Neuron (in vitro differentiated cells): ENCODE results near the gene VPREB3.
"Not testable (repeated sequence)": the region's sequence is repeated elsewhere in the genome, so short reads cannot be mapped to it uniquely, and the experiment has no call there.

Experiments
- H2AFZ ChIP-seq: one replicate; pipeline ENCODE4 v1.6.1; 2013; ENCODE audit warnings: low read depth, mild to moderate bottlenecking, inconsistent platforms, low read length, moderate library complexity
- H3K27me3 ChIP-seq: one replicate; pipeline ENCODE4 v1.6.1; 2013; ENCODE audit warnings: low read length; ENCODE audit not compliant: insufficient read depth
- H3K36me3 ChIP-seq: one replicate; pipeline ENCODE4 v1.6.1; 2013; ENCODE audit warnings: low read length; ENCODE audit not compliant: insufficient read depth
- H3K4me1 ChIP-seq: one replicate; pipeline ENCODE4 v1.6.1; 2013; ENCODE audit warnings: low read length; ENCODE audit not compliant: insufficient read depth
- H3K4me3 ChIP-seq: 2 replicates; pipeline ENCODE4 v1.5.1; 2013; ENCODE audit warnings: mild to moderate bottlenecking, low read length, moderate library complexity
- H3K9me3 ChIP-seq: one replicate; pipeline ENCODE4 v1.6.1; 2013; ENCODE audit warnings: low read length

VPREB3 gene

GRCh38 chr22:23752090-23752691 lies 2.0 kb downstream of the VPREB3 start:
- Histone ChIP-seq H3K36me3 (no peaks in the 10 kb centered on the region), H2AFZ (no peak overlapping the region), H3K4me1 (peaks cover 14% of the 10 kb centered on the region), H3K9me3 (no peaks in the 10 kb centered on the region), H3K27me3 (no peaks in the 10 kb centered on the region), H3K4me3 (no peak overlapping the region)

- H3K4me1 ChIP-seq, result peaks cover 14% of the 10 kb centered on the region
Measured at GRCh38 chr22:23751441-23751996, 2.7 kb downstream of the VPREB3 start.

GRCh38 chr22:23750714-23751440 lies 3.3 kb downstream of the VPREB3 start, which contains the start of gene ZNF70:
Gene ZNF70 (minus strand): TSS chr22:23751112. CDS start chr22:23745140, 5,972 bp downstream.
- H2AFZ ChIP-seq, result peak within 1 kb of the TSS; percentile 70
- peak within 1 kb of the TSS; percentile 97 for H3K4me3 ChIP-seq
- H3K9me3 ChIP-seq, result no peaks in the 10 kb centered on the region
- H3K4me1 ChIP-seq, result peaks cover 14% of the 10 kb centered on the region
- no peaks in the 10 kb centered on the region for H3K27me3 ChIP-seq
- peaks cover under 1% of the 10 kb centered on the region for H3K36me3 ChIP-seq

More at GRCh38 chr22:23751441-23751996, 2.7 kb downstream of the VPREB3 start:
- Histone ChIP-seq H3K9me3 (no peaks in the 10 kb centered on the region), H2AFZ (peak overlapping the region; percentile 70), H3K4me3 (peak overlapping the region; percentile 97), H3K36me3 (no peaks in the 10 kb centered on the region), H3K27me3 (no peaks in the 10 kb centered on the region)

GRCh38 chr22:23750367-23750713 lies 3.9 kb downstream of the VPREB3 start:
- peaks cover 14% of the 10 kb centered on the region for H3K4me1 ChIP-seq
- peak overlapping the region; percentile 70 for H2AFZ ChIP-seq
- no peaks in the 10 kb centered on the region for H3K27me3 ChIP-seq
- peaks cover 4% of the 10 kb centered on the region for H3K36me3 ChIP-seq
- no peaks in the 10 kb centered on the region for H3K9me3 ChIP-seq
- peak overlapping the region; percentile 97 for H3K4me3 ChIP-seq

GRCh38 chr22:23749841-23750301 lies 4.4 kb downstream of the VPREB3 start:
- no peaks in the 10 kb centered on the region for H3K27me3 ChIP-seq
- H3K4me1 ChIP-seq, result peaks cover 14% of the 10 kb centered on the region
- peak overlapping the region; percentile 97 for H3K4me3 ChIP-seq
- H3K9me3 ChIP-seq, result no peaks in the 10 kb centered on the region
- peaks cover 8% of the 10 kb centered on the region for H3K36me3 ChIP-seq
- H2AFZ ChIP-seq, result peak overlapping the region; percentile 70

GRCh38 chr22:23745791-23746190 lies 8.4 kb downstream of the VPREB3 start:
- Histone ChIP-seq H3K9me3 (peaks cover 2% of the 10 kb centered on the region), H3K27me3 (no peaks in the 10 kb centered on the region), H3K36me3 (peaks cover 37% of the 10 kb centered on the region), H2AFZ (no peak overlapping the region), H3K4me3 (no peak overlapping the region), H3K4me1 (peaks cover 8% of the 10 kb centered on the region)

GRCh38 chr22:23744485-23744884 lies 9.7 kb downstream of the VPREB3 start:
- H3K27me3 ChIP-seq, result no peaks in the 10 kb centered on the region
- no peak overlapping the region for H3K4me3 ChIP-seq
- no peak overlapping the region for H2AFZ ChIP-seq
- peaks cover 2% of the 10 kb centered on the region for H3K9me3 ChIP-seq
- no peaks in the 10 kb centered on the region for H3K4me1 ChIP-seq
- H3K36me3 ChIP-seq, result peaks cover 37% of the 10 kb centered on the region

- Histone ChIP-seq H3K4me3 (no peak overlapping the region), H3K27me3 (no peaks in the 10 kb centered on the region), H3K4me1 (no peaks in the 10 kb centered on the region), H2AFZ (no peak overlapping the region), H3K9me3 (peaks cover 2% of the 10 kb centered on the region), H3K36me3 (peaks cover 37% of the 10 kb centered on the region)
Measured at GRCh38 chr22:23744001-23744400, 10.2 kb downstream of the VPREB3 start.

GRCh38 chr22:23743303-23743705 lies 10.9 kb downstream of the VPREB3 start:
- Histone ChIP-seq H3K4me1 (no peaks in the 10 kb centered on the region), H3K4me3 (no peak overlapping the region), H3K9me3 (peaks cover 2% of the 10 kb centered on the region), H2AFZ (no peak overlapping the region), H3K36me3 (peaks cover 37% of the 10 kb centered on the region), H3K27me3 (no peaks in the 10 kb centered on the region)

GRCh38 chr22:23742505-23743264 lies 11.5 kb downstream of the VPREB3 start:
- H3K9me3 ChIP-seq, result peaks cover 2% of the 10 kb centered on the region
- no peak overlapping the region for H2AFZ ChIP-seq
- H3K4me3 ChIP-seq, result no peak overlapping the region
- no peaks in the 10 kb centered on the region for H3K4me1 ChIP-seq
- peaks cover 37% of the 10 kb centered on the region for H3K36me3 ChIP-seq
- no peaks in the 10 kb centered on the region for H3K27me3 ChIP-seq

GRCh38 chr22:23737696-23738095 lies 16.5 kb downstream of the VPREB3 start:
- Histone ChIP-seq H2AFZ (no peak overlapping the region), H3K9me3 (no peaks in the 10 kb centered on the region), H3K36me3 (peaks cover 8% of the 10 kb centered on the region), H3K27me3 (no peaks in the 10 kb centered on the region), H3K4me3 (no peak overlapping the region), H3K4me1 (no peaks in the 10 kb centered on the region)

- not testable (repeated sequence) for H2AFZ ChIP-seq, H3K27me3 ChIP-seq
Measured at GRCh38 chr22:23728108-23728507, 26.1 kb downstream of the VPREB3 start.

GRCh38 chr22:23722724-23723123 lies 31.5 kb downstream of the VPREB3 start:
- Histone ChIP-seq H3K4me3 (no peak overlapping the region), H3K27me3 (peaks cover 2% of the 10 kb centered on the region), H3K9me3 (no peaks in the 10 kb centered on the region), H2AFZ (no peak overlapping the region), H3K36me3 (no peaks in the 10 kb centered on the region), H3K4me1 (no peaks in the 10 kb centered on the region)

More at GRCh38 chr22:23728108-23728507, 26.1 kb downstream of the VPREB3 start:
- not testable (repeated sequence) for H3K9me3 ChIP-seq, H3K36me3 ChIP-seq, H3K4me3 ChIP-seq, H3K4me1 ChIP-seq
